T-helper 2 cell treated with Interferon-gamma antibody and Interleukin-4, amounts not matched to agents 100 ng/mL and 5 ng/mL, for 36 hours (primary cell): Measurements from ENCODE around the gene TAF12. TPM values are rescaled to one million over a fixed set of nuclear protein-coding genes. Genes with fewer than 3 reads are reported as not detected.
"Not testable (repeated sequence)": the region's sequence is repeated elsewhere in the genome, so short reads cannot be mapped to it uniquely, and the experiment has no call there.

Source experiments
- intact Hi-C: fragments of 100-400 bp; cut with micrococcal nuclease; formaldehyde crosslinking; loops from one replicate; pipeline ENCODE4 v1.15.1; 2023
- total RNA-seq: library from RNA; stranded (reverse); gene quantifications from 2 replicates; pipeline ENCODE4 v1.2.3, GENCODE V29; 2022

TAF12 gene
- total RNA-seq, 1 donor from 2014 or later: 35.1 TPM

- intact Hi-C loops: loop anchor here (5.0 kb wide), 1 partner anchor 536 kb away; the partner anchor contains the start of gene SRSF4
Measured at GRCh38 chr1:28646040-28646439, 3.2 kb upstream of the TAF12 start.

GRCh38 chr1:28645406-28645805 is 2.5 kb upstream of the TAF12 start:
- intact Hi-C loops: loop anchor here (5.0 kb wide), 1 partner anchor 537 kb away; the partner anchor contains the start of gene SRSF4

- intact Hi-C loops: loop anchor here (5.0 kb wide), 2 partner anchors 137 to 397 kb away; partner anchors contain the start of gene RCC1
Measured at GRCh38 chr1:28644494-28644893, 1.6 kb upstream of the TAF12 start.

- intact Hi-C loops: loop anchor here (2.0 to 5.0 kb wide), 3 partner anchors 61 to 395 kb away; partner anchors contain the start of gene RCC1
Measured at GRCh38 chr1:28642056-28642846, 616 bp downstream of the TAF12 start.

GRCh38 chr1:28640766-28641165 is 2.1 kb downstream of the TAF12 start:
- intact Hi-C loops: loop anchor here (1.0 to 5.0 kb wide), 3 partner anchors 133 to 393 kb away; partner anchors contain the start of gene RCC1

- intact Hi-C loops: no loop called here
Measured at GRCh38 chr1:28632560-28632959, 10.3 kb downstream of the TAF12 start.

GRCh38 chr1:28631713-28632112 is 11.2 kb downstream of the TAF12 start:
- intact Hi-C loops: no loop called here

- intact Hi-C loops: no loop called here
Measured at GRCh38 chr1:28613175-28613574, 29.7 kb downstream of the TAF12 start.

GRCh38 chr1:28606771-28607170 is 36.1 kb downstream of the TAF12 start:
- intact Hi-C loops: no loop called here

- intact Hi-C loops: no loop called here
Measured at GRCh38 chr1:28604962-28605361, 37.9 kb downstream of the TAF12 start.

- intact Hi-C loops: no loop called here
Measured at GRCh38 chr1:28604411-28604810, 38.5 kb downstream of the TAF12 start.

- intact Hi-C loops: loop anchor here (2.0 kb wide), 1 partner anchor 84 kb away; no protein-coding TSS in a partner anchor
Measured at GRCh38 chr1:28602536-28603439, 40.1 kb downstream of the TAF12 start.

- intact Hi-C loops: loop anchor here (2.0 kb wide), 1 partner anchor 83 kb away; no protein-coding TSS in a partner anchor
Measured at GRCh38 chr1:28601696-28602095, 41.2 kb downstream of the TAF12 start.

- intact Hi-C loops: not testable (repeated sequence)
Measured at GRCh38 chr1:28596276-28596675, 46.6 kb downstream of the TAF12 start.

GRCh38 chr1:28595412-28596191 is 47.3 kb downstream of the TAF12 start:
- intact Hi-C loops: no loop called here

GRCh38 chr1:28594686-28595411 is 48.0 kb downstream of the TAF12 start:
- intact Hi-C loops: not testable (repeated sequence)

- intact Hi-C loops: not testable (repeated sequence)
Measured at GRCh38 chr1:28593988-28594356, 48.9 kb downstream of the TAF12 start.

GRCh38 chr1:28592321-28593071 is 50.4 kb downstream of the TAF12 start:
- intact Hi-C loops: no loop called here

GRCh38 chr1:28591708-28592320 is 51.1 kb downstream of the TAF12 start, which contains the start of gene RAB42:
Gene RAB42, plus strand, starts transcription at chr1:28592265. Its CDS starts 247 bp downstream, at chr1:28592512.
- intact Hi-C loops: no loop called here
